Activated B cell treated with CpG ODN at 0.5 μM for 24 hours (primary cell): Measurements from ENCODE around the gene PREX1. TPM values are rescaled to one million over a fixed set of nuclear protein-coding genes. Genes with fewer than 3 reads are reported as not detected.

Experiments used
- ATAC-seq: fragments of 200-7000 bp; cut with Tn5 transposase; one replicate; pipeline ENCODE4 v1.10.0; 2021; ENCODE audit warnings: low read depth, mild to moderate bottlenecking, moderate library complexity
- CTCF ChIA-PET: fragments of 350-600 bp; sonication (Branson Sonifier 250); formaldehyde crosslinking; loops from one replicate; lab custom pipeline; 2021; ENCODE audit warnings: antibody characterized with exemption; lab: Charles Lee
- POLR2A ChIA-PET: fragments of 350-600 bp; sonication (Branson Sonifier 250); formaldehyde crosslinking; loops from one replicate; lab custom pipeline; 2021; ENCODE audit warnings: antibody characterized with exemption; lab: Charles Lee
- DNase-seq: peaks from one replicate; pipeline ENCODE4 v3.0.0; 2022
- H3K27ac Mint-ChIP-seq: one replicate; pipeline ENCODE4 v1.8.0; 2020; ENCODE audit warnings: mixed read lengths
- H3K27me3 Mint-ChIP-seq: one replicate; pipeline ENCODE4 v1.8.0; 2021; ENCODE audit warnings: mixed read lengths
- H3K36me3 Mint-ChIP-seq: one replicate; pipeline ENCODE4 v1.8.0; 2021; ENCODE audit warnings: low read depth, mixed read lengths
- H3K4me1 Mint-ChIP-seq: one replicate; pipeline ENCODE4 v1.8.0; 2021; ENCODE audit warnings: mixed read lengths
- H3K4me3 Mint-ChIP-seq: one replicate; pipeline ENCODE4 v1.8.0; 2020; ENCODE audit warnings: mild to moderate bottlenecking, mixed read lengths
- H3K9me3 Mint-ChIP-seq: one replicate; pipeline ENCODE4 v1.8.0; 2020; ENCODE audit warnings: mixed read lengths
- intact Hi-C: fragments of 100-400 bp; cut with micrococcal nuclease; formaldehyde crosslinking; loops from one replicate; pipeline ENCODE4 v1.15.1; 2024
- total RNA-seq: library from RNA; stranded (reverse); gene quantifications from 2 replicates; pipeline ENCODE4 v1.2.3, GENCODE V29; 2022
- TF ChIP-seq, protein P1 (sequence below): fragments of 200-600 bp; IDR thresholded peaks from one replicate; pipeline ENCODE4 v1.8.0; 2022; ENCODE audit warnings: antibody characterized with exemption, mild to moderate bottlenecking

The PREX1 gene
- total RNA-seq, 1 donor from 2014 or later, result 71.4 TPM

DNA sequence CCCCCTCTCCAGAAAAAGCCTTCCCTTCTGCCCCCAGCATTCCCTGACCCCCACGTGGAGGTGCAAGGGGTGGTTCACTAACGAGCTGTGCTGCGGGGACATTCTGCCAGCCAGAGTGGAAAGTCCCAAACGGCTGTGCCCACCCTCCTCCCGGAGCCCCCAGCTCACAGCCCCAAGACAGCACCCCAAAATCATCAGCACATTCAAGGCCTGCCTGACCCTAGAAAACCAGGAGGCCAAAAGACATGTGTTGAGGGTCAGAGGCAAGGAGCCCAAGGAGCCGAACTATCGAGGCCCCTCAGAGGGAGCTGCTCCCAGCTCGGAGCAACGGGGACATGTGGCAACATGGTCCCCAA lies 197.9 kb downstream of the PREX1 start:
- ATAC-seq (no peak), DNase-seq (no peak)
- intact Hi-C loops, result no loop called here
- H3K27ac Mint-ChIP-seq, result no peak overlapping the region
- no peaks in the 10 kb centered on the region for H3K9me3 Mint-ChIP-seq
- no peaks in the 10 kb centered on the region for H3K4me1 Mint-ChIP-seq
- CTCF ChIA-PET, result interaction anchor here (1.1 kb wide), 1 partner anchor 28 kb away, joined by 3 read pairs; no protein-coding TSS in a partner anchor
- peaks cover 86% of the 10 kb centered on the region for H3K36me3 Mint-ChIP-seq
- TF ChIP-seq, protein P1, sequence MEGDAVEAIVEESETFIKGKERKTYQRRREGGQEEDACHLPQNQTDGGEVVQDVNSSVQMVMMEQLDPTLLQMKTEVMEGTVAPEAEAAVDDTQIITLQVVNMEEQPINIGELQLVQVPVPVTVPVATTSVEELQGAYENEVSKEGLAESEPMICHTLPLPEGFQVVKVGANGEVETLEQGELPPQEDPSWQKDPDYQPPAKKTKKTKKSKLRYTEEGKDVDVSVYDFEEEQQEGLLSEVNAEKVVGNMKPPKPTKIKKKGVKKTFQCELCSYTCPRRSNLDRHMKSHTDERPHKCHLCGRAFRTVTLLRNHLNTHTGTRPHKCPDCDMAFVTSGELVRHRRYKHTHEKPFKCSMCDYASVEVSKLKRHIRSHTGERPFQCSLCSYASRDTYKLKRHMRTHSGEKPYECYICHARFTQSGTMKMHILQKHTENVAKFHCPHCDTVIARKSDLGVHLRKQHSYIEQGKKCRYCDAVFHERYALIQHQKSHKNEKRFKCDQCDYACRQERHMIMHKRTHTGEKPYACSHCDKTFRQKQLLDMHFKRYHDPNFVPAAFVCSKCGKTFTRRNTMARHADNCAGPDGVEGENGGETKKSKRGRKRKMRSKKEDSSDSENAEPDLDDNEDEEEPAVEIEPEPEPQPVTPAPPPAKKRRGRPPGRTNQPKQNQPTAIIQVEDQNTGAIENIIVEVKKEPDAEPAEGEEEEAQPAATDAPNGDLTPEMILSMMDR, result no peak
- H3K4me3 Mint-ChIP-seq, result no peak overlapping the region
- H3K27me3 Mint-ChIP-seq, result no peaks in the 10 kb centered on the region
- POLR2A ChIA-PET, result no interaction called here

DNA sequence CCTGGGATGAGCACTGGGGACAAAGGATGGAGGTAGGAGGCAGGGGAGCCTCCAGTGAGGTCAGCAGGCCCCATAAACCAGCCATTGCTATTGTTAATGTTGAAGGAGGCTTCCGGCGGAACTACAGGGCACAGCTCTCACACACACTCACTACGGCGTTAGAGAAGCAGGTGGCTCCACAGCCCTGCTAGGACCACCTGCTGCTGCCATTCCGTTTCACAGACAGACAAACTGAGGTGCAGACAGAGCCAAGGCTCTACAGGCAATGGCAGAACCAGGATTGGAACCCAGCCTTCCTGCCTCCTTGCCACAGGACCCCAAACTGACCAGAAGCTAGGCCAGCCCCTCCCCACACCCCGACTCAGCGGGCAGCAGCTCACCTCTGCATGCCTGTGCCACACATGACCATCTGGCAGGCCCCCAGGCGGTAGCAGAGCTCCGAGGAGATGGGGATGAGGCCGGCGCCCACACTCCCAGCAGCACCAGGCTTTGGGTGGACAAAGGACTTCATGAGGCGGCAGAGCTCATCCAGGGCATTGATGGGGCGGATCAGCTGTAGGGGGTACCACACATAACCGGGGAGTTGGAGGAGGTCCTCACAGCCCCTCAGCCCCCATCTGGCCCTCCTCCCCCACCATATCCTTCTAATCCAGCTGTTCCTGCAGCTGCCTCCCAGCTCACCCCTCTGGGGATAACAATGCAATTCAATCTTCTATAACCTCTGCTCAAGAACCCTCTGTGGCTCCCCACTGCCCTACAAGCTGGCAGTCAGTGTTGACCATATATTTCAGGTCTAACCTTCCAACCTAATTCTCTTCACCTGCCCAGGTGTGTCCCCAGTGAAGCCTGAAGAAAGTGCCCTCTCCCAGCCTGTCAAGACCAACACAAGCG lies 198.5 kb downstream of the PREX1 start:
- Mint-ChIP-seq H3K27me3 (no peaks in the 10 kb centered on the region), H3K4me3 (no peak overlapping the region)

DNA sequence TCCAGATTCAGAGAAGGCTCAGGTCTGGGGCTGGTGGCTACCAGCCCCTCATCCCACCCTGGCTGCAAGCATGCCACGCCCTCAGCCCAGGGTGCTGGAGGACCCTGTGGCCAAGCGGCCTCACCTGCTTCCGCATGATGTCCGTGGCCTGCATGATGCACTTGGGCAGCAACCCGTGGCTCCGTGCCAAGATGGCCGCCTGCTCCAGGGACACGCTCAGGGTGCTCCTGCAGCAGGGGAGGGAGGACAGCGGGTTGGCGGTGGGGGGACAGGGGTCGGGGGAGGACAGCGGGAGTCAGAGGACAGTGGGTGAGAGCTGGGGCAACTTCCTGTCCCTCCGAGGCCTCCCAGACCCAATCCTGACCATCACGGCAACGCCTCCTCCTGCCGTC lies 200.1 kb downstream of the PREX1 start:
- H3K36me3 Mint-ChIP-seq, result peaks cover 83% of the 10 kb centered on the region
- ChIA-PET POLR2A (interaction anchor here (0.5 kb wide), 1 partner anchor 501 kb away, joined by 3 read pairs; no protein-coding TSS in a partner anchor), CTCF (no interaction called here)
- no peaks in the 10 kb centered on the region for H3K27me3 Mint-ChIP-seq
- H3K9me3 Mint-ChIP-seq, result no peaks in the 10 kb centered on the region
- no peak overlapping the region for H3K27ac Mint-ChIP-seq
- DNase-seq, result no peak
- TF ChIP-seq, protein P1, result no peak
- H3K4me3 Mint-ChIP-seq, result no peak overlapping the region
- H3K4me1 Mint-ChIP-seq, result no peaks in the 10 kb centered on the region
- no peak for ATAC-seq
- intact Hi-C loops, result no loop called here

More for the DNA sequence above, 198.5 kb downstream of the PREX1 start:
- Mint-ChIP-seq H3K27ac (peak overlapping the region; percentile 50), H3K9me3 (no peaks in the 10 kb centered on the region), H3K4me1 (no peaks in the 10 kb centered on the region), H3K36me3 (peaks cover 87% of the 10 kb centered on the region)
- DNase-seq, result no peak
- ChIA-PET POLR2A (no interaction called here), CTCF (interaction anchor here (1.1 kb wide), 1 partner anchor 28 kb away, joined by 3 read pairs; no protein-coding TSS in a partner anchor)
- intact Hi-C loops, result no loop called here
- TF ChIP-seq, protein P1, result no peak
- no peak for ATAC-seq

DNA sequence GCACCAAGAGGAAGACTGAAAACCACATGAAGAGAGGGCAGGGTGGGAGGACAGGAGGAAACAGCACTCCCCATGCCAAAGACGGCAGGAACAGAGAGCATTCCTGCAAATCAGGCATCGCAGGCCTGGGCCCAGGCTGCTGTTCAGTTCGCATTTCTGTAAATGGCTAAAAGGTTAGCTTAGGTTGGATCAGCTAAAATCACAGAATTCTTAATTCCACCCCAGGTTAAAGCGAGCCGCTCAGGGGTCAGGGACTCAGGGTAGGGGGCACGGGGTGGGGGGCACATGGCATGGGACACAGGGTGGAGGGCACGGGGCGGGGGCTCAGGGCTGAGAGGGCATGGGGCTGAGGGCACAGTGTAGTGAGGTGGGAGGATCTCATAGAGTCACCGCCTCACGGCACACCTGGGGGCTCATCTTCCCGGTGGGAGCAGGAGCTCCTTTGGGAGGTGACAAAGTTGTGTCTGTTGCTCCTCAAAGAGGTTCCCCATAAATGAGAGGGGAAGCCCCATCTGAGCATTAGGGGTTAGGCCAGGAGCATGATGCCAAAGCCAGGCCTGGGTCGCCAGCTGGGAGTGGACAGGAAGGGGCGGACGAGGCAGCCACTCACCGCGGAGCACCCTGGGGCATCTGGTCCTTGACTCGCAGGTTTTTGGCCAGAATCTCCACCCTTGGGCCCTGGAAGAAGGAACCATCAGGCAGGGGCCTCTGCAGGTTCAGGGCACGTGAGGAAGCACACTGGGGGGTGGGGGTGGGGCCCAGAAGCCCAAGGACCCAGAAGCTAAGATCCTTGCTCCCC lies 200.7 kb downstream of the PREX1 start:
- H3K27ac Mint-ChIP-seq, result peak overlapping the region; percentile 56
- ATAC-seq, result no peak
- POLR2A ChIA-PET, result interaction anchor here (0.5 kb wide), 1 partner anchor 502 kb away, joined by 3 read pairs; no protein-coding TSS in a partner anchor
- no peak for DNase-seq
- peaks cover 80% of the 10 kb centered on the region for H3K36me3 Mint-ChIP-seq
- H3K4me3 Mint-ChIP-seq, result no peak overlapping the region
- TF ChIP-seq, protein P1, result no peak
- H3K27me3 Mint-ChIP-seq, result no peaks in the 10 kb centered on the region
- H3K4me1 Mint-ChIP-seq, result no peaks in the 10 kb centered on the region
- no peaks in the 10 kb centered on the region for H3K9me3 Mint-ChIP-seq
- CTCF ChIA-PET, result no interaction called here
- intact Hi-C loops, result no loop called here
